ENCODE results near the gene RNF114.

DNA sequence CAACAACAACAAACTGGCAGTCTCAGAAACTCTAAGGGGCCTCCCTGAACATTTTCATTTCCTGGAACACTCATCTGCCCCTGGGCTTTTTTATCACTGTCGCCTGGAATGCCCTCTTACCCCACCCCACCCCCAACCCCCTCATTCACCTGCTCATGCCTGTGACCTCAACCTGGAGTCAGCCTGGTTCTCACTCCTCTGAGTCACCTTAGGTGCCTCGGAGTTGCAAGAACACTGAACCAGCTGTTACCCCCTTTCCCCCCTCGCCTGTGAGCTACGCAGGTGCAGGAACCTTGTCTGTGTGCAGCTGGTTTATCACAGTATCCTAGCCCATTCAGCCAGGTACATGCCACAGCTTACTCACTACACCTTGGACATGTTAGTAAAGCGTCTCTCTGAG, 33.7 kb downstream of the RNF114 start:
- TF ChIP-seq, protein P1, sequence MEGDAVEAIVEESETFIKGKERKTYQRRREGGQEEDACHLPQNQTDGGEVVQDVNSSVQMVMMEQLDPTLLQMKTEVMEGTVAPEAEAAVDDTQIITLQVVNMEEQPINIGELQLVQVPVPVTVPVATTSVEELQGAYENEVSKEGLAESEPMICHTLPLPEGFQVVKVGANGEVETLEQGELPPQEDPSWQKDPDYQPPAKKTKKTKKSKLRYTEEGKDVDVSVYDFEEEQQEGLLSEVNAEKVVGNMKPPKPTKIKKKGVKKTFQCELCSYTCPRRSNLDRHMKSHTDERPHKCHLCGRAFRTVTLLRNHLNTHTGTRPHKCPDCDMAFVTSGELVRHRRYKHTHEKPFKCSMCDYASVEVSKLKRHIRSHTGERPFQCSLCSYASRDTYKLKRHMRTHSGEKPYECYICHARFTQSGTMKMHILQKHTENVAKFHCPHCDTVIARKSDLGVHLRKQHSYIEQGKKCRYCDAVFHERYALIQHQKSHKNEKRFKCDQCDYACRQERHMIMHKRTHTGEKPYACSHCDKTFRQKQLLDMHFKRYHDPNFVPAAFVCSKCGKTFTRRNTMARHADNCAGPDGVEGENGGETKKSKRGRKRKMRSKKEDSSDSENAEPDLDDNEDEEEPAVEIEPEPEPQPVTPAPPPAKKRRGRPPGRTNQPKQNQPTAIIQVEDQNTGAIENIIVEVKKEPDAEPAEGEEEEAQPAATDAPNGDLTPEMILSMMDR (IDR thresholded peaks at IDR 0.05), result no peak
- no peak for TF ChIP-seq POLR2A (IDR thresholded peaks at IDR 0.05)
